Measurements from ENCODE around the gene CCDC7.
"Not testable (repeated sequence)": the region's sequence is repeated elsewhere in the genome, so short reads cannot be mapped to it uniquely, and the experiment has no call there.

Gene CCDC7

GRCh38 chr10:32909456-32909855, 463.5 kb downstream of the CCDC7 start:
- Histone ChIP-seq H3K4me1 (ENCODE audit: insufficient read depth, low read length, poor library complexity, severe bottlenecking) (no peaks in the 10 kb centered on the region), H3K9ac (ENCODE audit: low read depth, low read length, poor library complexity, severe bottlenecking) (no peak overlapping the region), H3F3A (ENCODE audit: low read depth) (no peaks in the 10 kb centered on the region), H3K4me3 (ENCODE audit: low read length, poor library complexity, severe bottlenecking) (no peak overlapping the region), H3K9me2 (replicated peaks; ENCODE audit: low read depth, low read length) (no peaks in the 10 kb centered on the region), H3K27me3 (ENCODE audit: insufficient read depth, low read length, poor library complexity, severe bottlenecking) (no peaks in the 10 kb centered on the region), H4K20me1 (ENCODE audit: insufficient read depth, low read length, poor library complexity, severe bottlenecking) (no peaks in the 10 kb centered on the region), H3K9me3 (ENCODE audit: insufficient read depth, low read depth, low read length) (no peaks in the 10 kb centered on the region), H3K79me2 (ENCODE audit: insufficient read depth, low read length) (no peaks in the 10 kb centered on the region), H3K4me2 (ENCODE audit: low read depth, low read length, poor library complexity, severe bottlenecking) (no peak overlapping the region), H3K36me3 (ENCODE audit: insufficient read depth, low read length) (peaks cover 72% of the 10 kb centered on the region), H2AFZ (ENCODE audit: low read length) (no peak overlapping the region)
- TF ChIP-seq CTCF (conservative IDR thresholded peaks at IDR 0.05; ENCODE audit: low read length) (no peak), EZH2phosphoT487 (IDR thresholded peaks at IDR 0.05; ENCODE audit: borderline replicate concordance) (no peak)

GRCh38 chr10:32909970-32910369, 464.0 kb downstream of the CCDC7 start:
- not testable (repeated sequence) for H3K79me2 ChIP-seq (ENCODE audit: insufficient read depth, low read length); H3K4me2 ChIP-seq (ENCODE audit: low read depth, low read length, poor library complexity, severe bottlenecking); H3K9me3 ChIP-seq (ENCODE audit: insufficient read depth, low read depth, low read length); H3K27me3 ChIP-seq (ENCODE audit: insufficient read depth, low read length, poor library complexity, severe bottlenecking); H3F3A ChIP-seq (ENCODE audit: low read depth); H3K9me2 ChIP-seq (replicated peaks; ENCODE audit: low read depth, low read length); H3K9ac ChIP-seq (ENCODE audit: low read depth, low read length, poor library complexity, severe bottlenecking); H3K4me1 ChIP-seq (ENCODE audit: insufficient read depth, low read length, poor library complexity, severe bottlenecking); H2AFZ ChIP-seq (ENCODE audit: low read length); H4K20me1 ChIP-seq (ENCODE audit: insufficient read depth, low read length, poor library complexity, severe bottlenecking); H3K4me3 ChIP-seq (ENCODE audit: low read length, poor library complexity, severe bottlenecking)
- H3K36me3 ChIP-seq (ENCODE audit: insufficient read depth, low read length), result peaks cover 74% of the 10 kb centered on the region

- no peaks in the 10 kb centered on the region for H4K20me1 ChIP-seq (ENCODE audit: insufficient read depth, low read length, poor library complexity, severe bottlenecking)
- H3K27me3 ChIP-seq (ENCODE audit: insufficient read depth, low read length, poor library complexity, severe bottlenecking), result no peaks in the 10 kb centered on the region
- TF ChIP-seq EZH2phosphoT487 (IDR thresholded peaks at IDR 0.05; ENCODE audit: borderline replicate concordance), result no peak
- no peak for TF ChIP-seq CTCF (conservative IDR thresholded peaks at IDR 0.05; ENCODE audit: low read length)
- no peak overlapping the region for H2AFZ ChIP-seq (ENCODE audit: low read length)
- no peaks in the 10 kb centered on the region for H3K4me1 ChIP-seq (ENCODE audit: insufficient read depth, low read length, poor library complexity, severe bottlenecking)
- H3K4me3 ChIP-seq (ENCODE audit: low read length, poor library complexity, severe bottlenecking), result no peak overlapping the region
- no peaks in the 10 kb centered on the region for H3F3A ChIP-seq (ENCODE audit: low read depth)
- no peak overlapping the region for H3K4me2 ChIP-seq (ENCODE audit: low read depth, low read length, poor library complexity, severe bottlenecking)
- no peak overlapping the region for H3K9ac ChIP-seq (ENCODE audit: low read depth, low read length, poor library complexity, severe bottlenecking)
- H3K9me3 ChIP-seq (ENCODE audit: insufficient read depth, low read depth, low read length), result no peaks in the 10 kb centered on the region
- H3K79me2 ChIP-seq (ENCODE audit: insufficient read depth, low read length), result no peaks in the 10 kb centered on the region
- H3K9me2 ChIP-seq (replicated peaks; ENCODE audit: low read depth, low read length), result no peaks in the 10 kb centered on the region
- H3K36me3 ChIP-seq (ENCODE audit: insufficient read depth, low read length), result peaks cover 68% of the 10 kb centered on the region
Observed at GRCh38 chr10:32911285-32912016, 465.5 kb downstream of the CCDC7 start.

GRCh38 chr10:32917817-32918216, 471.9 kb downstream of the CCDC7 start:
- H3K4me2 ChIP-seq (ENCODE audit: low read depth, low read length, poor library complexity, severe bottlenecking); H3K9ac ChIP-seq (ENCODE audit: low read depth, low read length, poor library complexity, severe bottlenecking); H3K79me2 ChIP-seq (ENCODE audit: insufficient read depth, low read length); H3K9me2 ChIP-seq (replicated peaks; ENCODE audit: low read depth, low read length); H3K9me3 ChIP-seq (ENCODE audit: insufficient read depth, low read depth, low read length); H3K4me3 ChIP-seq (ENCODE audit: low read length, poor library complexity, severe bottlenecking); H2AFZ ChIP-seq (ENCODE audit: low read length); H3K27me3 ChIP-seq (ENCODE audit: insufficient read depth, low read length, poor library complexity, severe bottlenecking); H4K20me1 ChIP-seq (ENCODE audit: insufficient read depth, low read length, poor library complexity, severe bottlenecking): not testable (repeated sequence)
- H3F3A ChIP-seq (ENCODE audit: low read depth), result peaks cover 12% of the 10 kb centered on the region; the same call in 1 of the 2 replicates
- H3K36me3 ChIP-seq (ENCODE audit: insufficient read depth, low read length), result peaks cover 62% of the 10 kb centered on the region
- H3K4me1 ChIP-seq (ENCODE audit: insufficient read depth, low read length, poor library complexity, severe bottlenecking), result peaks cover 40% of the 10 kb centered on the region
